ENCODE data around the gene WDR70. TPM values are rescaled to one million over a fixed set of nuclear protein-coding genes. Genes with fewer than 3 reads are reported as not detected.

Gene WDR70
- total and polyA plus RNA-seq, 7 donors: 8.4 to 36.4 (median 25.5) TPM

DNA sequence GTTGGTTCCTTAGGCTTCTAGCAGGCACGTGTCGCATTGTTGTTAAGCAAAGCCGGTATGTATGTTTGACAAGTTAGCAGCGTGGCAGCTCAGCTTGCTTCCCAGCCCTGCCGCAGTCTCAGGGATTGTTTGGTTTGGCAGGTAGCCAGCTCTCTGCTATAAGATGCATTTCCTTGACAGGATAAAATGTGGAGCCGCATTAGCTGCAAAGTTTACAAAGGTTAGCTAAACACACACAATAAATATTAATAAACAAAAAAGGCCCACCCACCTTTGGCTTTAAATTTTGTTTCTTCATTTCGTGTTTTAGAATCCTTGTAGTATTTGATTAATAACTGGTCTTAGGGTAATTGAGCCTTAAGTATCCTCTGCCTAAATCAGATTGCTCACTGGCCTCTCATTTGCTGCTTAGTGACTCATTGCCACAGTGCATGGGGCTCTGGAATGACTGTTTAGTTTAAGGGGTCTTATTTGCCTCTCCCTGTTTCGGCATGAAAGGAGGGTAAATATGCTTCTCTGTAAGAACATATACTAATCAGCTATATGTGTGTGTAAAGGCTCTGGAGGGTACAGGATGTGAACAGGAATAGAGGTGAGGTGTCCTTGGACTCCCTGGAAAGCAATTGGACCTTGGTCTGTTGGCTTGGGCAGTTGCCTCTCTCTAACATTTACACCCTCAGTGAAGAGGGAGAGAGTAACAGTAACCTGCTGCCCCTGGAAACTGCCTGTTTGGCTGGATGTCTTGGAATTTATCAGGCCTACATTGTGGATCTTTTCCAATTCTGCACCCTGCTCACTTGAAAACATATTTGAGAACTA is 338.7 kb downstream of the WDR70 start:
- no peak for TF ChIP-seq POLR2A (IDR thresholded peaks at IDR 0.05)
- TF ChIP-seq POLR2AphosphoS5 (IDR thresholded peaks at IDR 0.05): peak in 2 of 4 donors; percentile 15 to 17
- Histone ChIP-seq H3K27ac (peak overlapping the region; percentile 46 to 76 (median 60)), H3K9me3 (no peaks in the 10 kb centered on the region), H3K4me1 (peaks cover 0 to 50% (median 23%) of the 10 kb centered on the region in 4 donors), H3K4me3 (no peak overlapping the region), H3K36me3 (no peaks in the 10 kb centered on the region), H3K27me3 (no peaks in the 10 kb centered on the region)
- peak; percentile 66 for DNase-seq
- 13 to 54% methylated on average over 8 of the region's 8 CpGs for WGBS, 2 donors
- intact Hi-C loops (cut with DNase I): loop anchor here (5.0 kb wide), 1 partner anchor 119 kb away; no protein-coding TSS in a partner anchor

DNA sequence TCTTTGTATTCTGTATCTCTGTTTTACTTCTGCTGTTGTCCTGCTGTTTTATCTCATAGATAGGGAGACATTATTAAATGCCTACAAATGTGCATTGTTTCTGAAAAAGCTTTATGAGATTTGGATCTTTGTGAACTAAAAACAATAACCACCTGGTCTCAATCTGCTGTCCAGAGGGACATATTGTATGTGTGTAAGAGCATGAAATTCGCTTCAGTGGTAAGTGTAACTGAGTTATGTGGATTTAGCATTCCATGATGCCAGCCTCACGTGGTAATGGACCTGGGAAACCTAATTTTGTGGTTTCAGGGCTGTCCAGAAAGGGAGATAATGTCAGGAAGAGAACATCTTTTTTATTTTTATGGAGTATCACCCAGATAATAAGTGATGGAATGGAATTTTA is 341.4 kb downstream of the WDR70 start:
- peak overlapping the region in 2 of 4 donors; percentile 56 to 72 for H3K27ac ChIP-seq
- H3K27me3 ChIP-seq: no peaks in the 10 kb centered on the region
- H3K9me3 ChIP-seq: no peaks in the 10 kb centered on the region
- 93 to 96% methylated on average over 2 of the region's 2 CpGs for whole genome bisulfite sequencing, 2 donors
- intact Hi-C loops (cut with DNase I): no loop called here
- no peaks in the 10 kb centered on the region for H3K36me3 ChIP-seq
- H3K4me1 ChIP-seq: peaks cover 0 to 50% (median 23%) of the 10 kb centered on the region in 4 donors
- TF ChIP-seq, protein P1, sequence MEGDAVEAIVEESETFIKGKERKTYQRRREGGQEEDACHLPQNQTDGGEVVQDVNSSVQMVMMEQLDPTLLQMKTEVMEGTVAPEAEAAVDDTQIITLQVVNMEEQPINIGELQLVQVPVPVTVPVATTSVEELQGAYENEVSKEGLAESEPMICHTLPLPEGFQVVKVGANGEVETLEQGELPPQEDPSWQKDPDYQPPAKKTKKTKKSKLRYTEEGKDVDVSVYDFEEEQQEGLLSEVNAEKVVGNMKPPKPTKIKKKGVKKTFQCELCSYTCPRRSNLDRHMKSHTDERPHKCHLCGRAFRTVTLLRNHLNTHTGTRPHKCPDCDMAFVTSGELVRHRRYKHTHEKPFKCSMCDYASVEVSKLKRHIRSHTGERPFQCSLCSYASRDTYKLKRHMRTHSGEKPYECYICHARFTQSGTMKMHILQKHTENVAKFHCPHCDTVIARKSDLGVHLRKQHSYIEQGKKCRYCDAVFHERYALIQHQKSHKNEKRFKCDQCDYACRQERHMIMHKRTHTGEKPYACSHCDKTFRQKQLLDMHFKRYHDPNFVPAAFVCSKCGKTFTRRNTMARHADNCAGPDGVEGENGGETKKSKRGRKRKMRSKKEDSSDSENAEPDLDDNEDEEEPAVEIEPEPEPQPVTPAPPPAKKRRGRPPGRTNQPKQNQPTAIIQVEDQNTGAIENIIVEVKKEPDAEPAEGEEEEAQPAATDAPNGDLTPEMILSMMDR (IDR thresholded peaks at IDR 0.05): no peak
- TF ChIP-seq POLR2AphosphoS5 (IDR thresholded peaks at IDR 0.05) (no peak), EP300 (IDR thresholded peaks at IDR 0.05) (no peak), POLR2A (IDR thresholded peaks at IDR 0.05) (no peak)
- DNase-seq: no peak
- no peak overlapping the region for H3K4me3 ChIP-seq

DNA sequence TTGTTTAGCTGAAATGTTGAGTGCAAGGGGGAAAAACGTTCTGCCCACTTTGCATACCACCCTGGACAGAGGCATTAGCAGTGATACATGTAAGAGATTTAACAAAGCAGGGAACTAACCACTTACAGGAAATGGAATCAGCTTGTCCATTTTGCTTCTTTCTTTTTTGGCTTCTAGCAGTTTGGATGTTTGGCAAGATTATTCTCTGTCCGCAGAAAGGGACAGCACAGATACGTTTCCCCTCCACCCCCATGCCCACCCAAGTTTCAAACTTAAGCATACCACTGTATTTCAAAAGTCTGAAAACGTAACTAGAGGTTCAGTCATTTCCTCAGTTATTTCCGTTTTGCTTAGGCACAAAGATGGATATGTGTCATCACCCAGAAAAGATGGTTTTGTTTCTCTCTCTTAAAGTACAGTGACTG is 342.3 kb downstream of the WDR70 start:
- H3K27ac ChIP-seq: no peak overlapping the region
- TF ChIP-seq EP300 (IDR thresholded peaks at IDR 0.05) (no peak), POLR2AphosphoS5 (IDR thresholded peaks at IDR 0.05) (no peak), POLR2A (IDR thresholded peaks at IDR 0.05) (no peak)
- TF ChIP-seq, protein P1 (IDR thresholded peaks at IDR 0.05): no peak
- WGBS, 2 donors: 66 to 73% methylated on average over 5 of the region's 5 CpGs
- H3K9me3 ChIP-seq: no peaks in the 10 kb centered on the region
- DNase-seq: no peak
- peaks cover 0 to 47% (median 23%) of the 10 kb centered on the region in 4 donors for H3K4me1 ChIP-seq
- no peaks in the 10 kb centered on the region for H3K27me3 ChIP-seq
- H3K36me3 ChIP-seq: no peaks in the 10 kb centered on the region
- H3K4me3 ChIP-seq: no peak overlapping the region
- intact Hi-C loops (cut with DNase I): no loop called here

DNA sequence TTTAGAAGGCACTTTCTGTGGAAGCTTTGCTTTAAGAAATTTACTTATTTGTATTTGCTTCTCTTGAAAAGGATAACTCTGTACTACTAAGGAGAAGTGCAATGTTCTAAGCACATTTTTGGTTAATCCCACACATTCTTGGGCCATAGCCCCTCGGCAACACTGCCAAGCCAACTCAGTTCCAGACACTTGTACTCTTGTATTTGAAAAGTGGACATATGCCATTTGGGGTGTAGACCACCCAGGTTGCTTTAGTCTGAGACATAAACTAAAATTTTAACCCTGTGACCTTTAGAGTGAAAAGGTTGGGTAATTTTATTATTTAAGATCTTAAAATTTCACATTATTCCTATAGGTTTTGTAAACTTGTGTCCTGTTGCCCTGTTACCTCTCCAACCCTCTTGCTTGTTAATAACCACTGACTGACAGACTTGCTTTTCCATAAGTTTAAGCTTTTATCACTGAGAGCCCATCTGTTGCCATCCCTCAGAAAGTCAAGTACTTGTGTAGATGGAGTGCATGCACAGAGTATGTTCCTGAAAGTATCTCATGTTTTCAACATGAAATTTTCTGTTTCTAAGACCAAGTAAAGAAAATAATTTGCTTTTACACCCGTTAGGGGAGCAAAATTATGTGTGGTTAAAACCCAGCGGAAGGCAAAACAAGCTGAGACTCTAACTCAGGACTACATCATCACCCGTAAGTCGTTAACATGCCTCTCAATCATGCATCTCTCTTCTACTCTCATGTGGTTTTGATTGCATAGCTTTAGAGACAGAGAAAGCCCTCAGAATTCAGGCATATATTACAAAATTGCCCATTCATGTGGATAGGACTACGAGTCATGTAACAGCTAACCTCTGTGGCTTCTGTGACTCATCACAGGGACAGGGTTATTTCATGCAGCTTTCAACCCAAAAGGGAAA is 343.4 kb downstream of the WDR70 start:
- 70 to 84% methylated on average over 6 of the region's 6 CpGs for WGBS, 2 donors
- Histone ChIP-seq H3K4me3 (no peak overlapping the region), H3K4me1 (peaks cover 0 to 37% (median 15%) of the 10 kb centered on the region in 4 donors), H3K27ac (no peak overlapping the region), H3K9me3 (no peaks in the 10 kb centered on the region), H3K27me3 (no peaks in the 10 kb centered on the region), H3K36me3 (peaks cover 0 to 8% (median 2%) of the 10 kb centered on the region in 4 donors)
- no peak for TF ChIP-seq POLR2A (IDR thresholded peaks at IDR 0.05)
- TF ChIP-seq, protein P1 (IDR thresholded peaks at IDR 0.05): no peak
- no peak for DNase-seq
- intact Hi-C loops (cut with DNase I): no loop called here

Data from sigmoid colon (tissue), 7 donors.